Measurements from ENCODE around the gene DDIT3.

DNA sequence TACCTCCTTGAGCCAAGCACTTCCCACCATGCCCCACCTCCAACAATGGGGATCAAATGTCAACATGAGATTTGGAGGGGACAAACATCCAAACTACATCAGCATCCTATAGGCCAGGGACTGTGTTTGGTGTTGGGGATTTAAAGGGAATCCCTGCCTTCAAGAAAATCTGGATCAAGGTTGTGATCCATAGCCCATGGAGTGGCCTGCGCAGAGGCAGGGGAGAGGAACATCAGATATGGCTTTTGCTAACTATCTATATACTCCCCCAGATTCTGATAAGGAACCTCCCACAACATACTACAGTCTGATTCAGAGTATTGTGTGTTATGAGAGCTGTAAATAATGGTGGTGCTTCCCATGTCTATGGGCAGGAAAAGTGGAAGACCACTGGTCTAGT, 34.6 kb upstream of the DDIT3 start:
- TF ChIP-seq POLR2A (IDR thresholded peaks at IDR 0.05), result no peak
- TF ChIP-seq, protein P1, sequence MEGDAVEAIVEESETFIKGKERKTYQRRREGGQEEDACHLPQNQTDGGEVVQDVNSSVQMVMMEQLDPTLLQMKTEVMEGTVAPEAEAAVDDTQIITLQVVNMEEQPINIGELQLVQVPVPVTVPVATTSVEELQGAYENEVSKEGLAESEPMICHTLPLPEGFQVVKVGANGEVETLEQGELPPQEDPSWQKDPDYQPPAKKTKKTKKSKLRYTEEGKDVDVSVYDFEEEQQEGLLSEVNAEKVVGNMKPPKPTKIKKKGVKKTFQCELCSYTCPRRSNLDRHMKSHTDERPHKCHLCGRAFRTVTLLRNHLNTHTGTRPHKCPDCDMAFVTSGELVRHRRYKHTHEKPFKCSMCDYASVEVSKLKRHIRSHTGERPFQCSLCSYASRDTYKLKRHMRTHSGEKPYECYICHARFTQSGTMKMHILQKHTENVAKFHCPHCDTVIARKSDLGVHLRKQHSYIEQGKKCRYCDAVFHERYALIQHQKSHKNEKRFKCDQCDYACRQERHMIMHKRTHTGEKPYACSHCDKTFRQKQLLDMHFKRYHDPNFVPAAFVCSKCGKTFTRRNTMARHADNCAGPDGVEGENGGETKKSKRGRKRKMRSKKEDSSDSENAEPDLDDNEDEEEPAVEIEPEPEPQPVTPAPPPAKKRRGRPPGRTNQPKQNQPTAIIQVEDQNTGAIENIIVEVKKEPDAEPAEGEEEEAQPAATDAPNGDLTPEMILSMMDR (IDR thresholded peaks at IDR 0.05), result no peak

All from heart left ventricle (tissue), 13 donors.